ENCODE results near the gene MXD1. TPM values are rescaled to one million over a fixed set of nuclear protein-coding genes. Genes with fewer than 3 reads are reported as not detected.

Gene MXD1
- total and polyA plus RNA-seq, 2 donors (not counting 3 experiments of a cell fraction or from before 2014, with no cell fraction given): 6.7 to 10.6 TPM

DNA sequence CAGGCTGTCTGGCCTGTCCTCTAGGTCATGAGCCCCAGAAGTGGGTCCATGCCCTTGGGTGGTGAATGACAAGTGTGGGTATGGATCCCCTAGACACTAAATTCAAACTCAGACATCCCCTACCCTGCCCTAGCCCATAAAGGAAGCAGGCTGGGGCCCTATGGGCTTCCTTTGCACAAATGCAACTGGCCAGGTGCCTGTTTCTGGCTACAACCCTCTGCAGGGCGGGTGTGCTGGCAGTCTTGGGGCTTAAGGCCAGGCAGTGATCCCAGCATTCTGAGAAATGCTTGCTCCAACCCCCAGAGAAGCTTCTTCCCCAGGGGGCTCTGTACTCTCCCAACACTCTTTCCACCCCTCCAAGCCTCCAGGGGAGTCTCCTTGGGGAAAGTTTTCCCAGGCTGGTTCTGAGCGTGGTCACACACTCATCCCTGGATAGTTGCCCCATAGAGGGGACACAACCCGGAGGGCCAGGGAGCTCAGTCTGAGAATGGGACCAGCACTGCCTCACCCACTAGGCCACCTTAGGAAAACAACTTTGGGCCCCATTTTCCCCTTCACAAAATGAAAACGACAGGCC is 63.1 kb downstream of the MXD1 start:
- no peaks in the 10 kb centered on the region for H3K36me3 ChIP-seq (ENCODE audit: control insufficient read depth in 2 of 2, extremely low read depth in 1 of 2, insufficient read depth in 2 of 2, low read length in 2 of 2)
- no peaks in the 10 kb centered on the region for H3K9me1 ChIP-seq (replicated peaks; ENCODE audit: control insufficient read depth, extremely low read depth, insufficient read depth, low read length)
- ChIA-PET POLR2A (no interaction called here), CTCF (interaction anchor here (1.1 kb wide), 1 partner anchor 10 kb away, joined by 3 read pairs; no protein-coding TSS in a partner anchor)
- no peak overlapping the region for H3K4me3 ChIP-seq (replicated peaks in 1 of 3; ENCODE audit: insufficient read depth in 1 of 3, low read depth in 1 of 3, low read length in 3 of 3)
- intact Hi-C loops (cut with micrococcal nuclease): no loop called here
- TF ChIP-seq, protein P1, sequence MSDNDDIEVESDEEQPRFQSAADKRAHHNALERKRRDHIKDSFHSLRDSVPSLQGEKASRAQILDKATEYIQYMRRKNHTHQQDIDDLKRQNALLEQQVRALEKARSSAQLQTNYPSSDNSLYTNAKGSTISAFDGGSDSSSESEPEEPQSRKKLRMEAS (IDR thresholded peaks at IDR 0.05; ENCODE audit: insufficient read depth, insufficient read length): no peak
- no peak for TF ChIP-seq JUN (IDR thresholded peaks at IDR 0.05; ENCODE audit: borderline replicate concordance, insufficient read depth, insufficient read length, low read depth)
- TF ChIP-seq MYC (IDR thresholded peaks at IDR 0.05; ENCODE audit: low read depth, low read length): no peak
- TF ChIP-seq GATA2 (IDR thresholded peaks at IDR 0.05; ENCODE audit: insufficient read depth, insufficient read length, low read depth, low read length): no peak
- TF ChIP-seq EZH2 (IDR thresholded peaks at IDR 0.05; ENCODE audit: borderline replicate concordance, low read depth, low read length, severe bottlenecking): no peak
- TF ChIP-seq POLR2AphosphoS5 (IDR thresholded peaks at IDR 0.05; ENCODE audit: insufficient read depth, low read depth, low read length): no peak
- TF ChIP-seq FOS (IDR thresholded peaks at IDR 0.05; ENCODE audit: borderline replicate concordance, insufficient read depth, low read length): no peak
- no peak for TF ChIP-seq POLR2A (IDR thresholded peaks at IDR 0.05; ENCODE audit: low read depth, low read length)
- TF ChIP-seq, protein P2, sequence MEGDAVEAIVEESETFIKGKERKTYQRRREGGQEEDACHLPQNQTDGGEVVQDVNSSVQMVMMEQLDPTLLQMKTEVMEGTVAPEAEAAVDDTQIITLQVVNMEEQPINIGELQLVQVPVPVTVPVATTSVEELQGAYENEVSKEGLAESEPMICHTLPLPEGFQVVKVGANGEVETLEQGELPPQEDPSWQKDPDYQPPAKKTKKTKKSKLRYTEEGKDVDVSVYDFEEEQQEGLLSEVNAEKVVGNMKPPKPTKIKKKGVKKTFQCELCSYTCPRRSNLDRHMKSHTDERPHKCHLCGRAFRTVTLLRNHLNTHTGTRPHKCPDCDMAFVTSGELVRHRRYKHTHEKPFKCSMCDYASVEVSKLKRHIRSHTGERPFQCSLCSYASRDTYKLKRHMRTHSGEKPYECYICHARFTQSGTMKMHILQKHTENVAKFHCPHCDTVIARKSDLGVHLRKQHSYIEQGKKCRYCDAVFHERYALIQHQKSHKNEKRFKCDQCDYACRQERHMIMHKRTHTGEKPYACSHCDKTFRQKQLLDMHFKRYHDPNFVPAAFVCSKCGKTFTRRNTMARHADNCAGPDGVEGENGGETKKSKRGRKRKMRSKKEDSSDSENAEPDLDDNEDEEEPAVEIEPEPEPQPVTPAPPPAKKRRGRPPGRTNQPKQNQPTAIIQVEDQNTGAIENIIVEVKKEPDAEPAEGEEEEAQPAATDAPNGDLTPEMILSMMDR (IDR thresholded peaks at IDR 0.05; ENCODE audit: extremely low read depth in 1 of 2, insufficient read depth in 1 of 2, low read depth in 1 of 2, low read length in 2 of 2): no peak
- H3K4me2 ChIP-seq (ENCODE audit: insufficient read depth, low read length): no peak overlapping the region
- H3K27ac ChIP-seq (ENCODE audit: insufficient read depth, low read depth, low read length): no peak overlapping the region
- no TSS peak for BruUV-seq (replicated peaks)
- dilution Hi-C loops (cut with MboI; ENCODE audit: extremely low pct_ligation_motif_present, low sequenced_read_pairs): no loop called here
- H3K9ac ChIP-seq (replicated peaks; ENCODE audit: extremely low read depth, insufficient read depth, low read length): no peak overlapping the region
- no peaks in the 10 kb centered on the region for H4K20me1 ChIP-seq (replicated peaks; ENCODE audit: control insufficient read depth, extremely low read depth, insufficient read depth, low read length)
- peaks cover 0 to 4% of the 10 kb centered on the region in 2 experiments for H3K27me3 ChIP-seq (ENCODE audit: control insufficient read depth in 2 of 2, insufficient read depth in 2 of 2, low read length in 2 of 2)
- H3K79me2 ChIP-seq (ENCODE audit: control insufficient read depth, insufficient read depth, low read length): no peaks in the 10 kb centered on the region
- FAIRE-seq (no peak), DNase-seq (ENCODE audit: low read depth, low spot score) (no peak)
- H3K4me1 ChIP-seq (ENCODE audit: control insufficient read depth, extremely low read depth, insufficient read depth, low read length): no peaks in the 10 kb centered on the region
- H2AFZ ChIP-seq (ENCODE audit: low read depth, low read length): no peak overlapping the region
- H3K9me3 ChIP-seq (replicated peaks; ENCODE audit: control insufficient read depth, insufficient read depth, low read length): no peaks in the 10 kb centered on the region

All from endothelial cell of umbilical vein (primary cell).